NCI-H526 (cell line): ENCODE measurements around the gene KAZN.

Experiments used
- DNase-seq, 2 experiments: peaks; one replicate each; lab custom pipeline; 2025; lab: John Stamatoyannopoulos, UW

KAZN gene

GRCh38 chr1:14980621-14981218 lies 382.2 kb downstream of the KAZN start:
- DNase-seq = no peak

- DNase-seq = no peak
Observed at GRCh38 chr1:14982029-14982428, 383.5 kb downstream of the KAZN start.

GRCh38 chr1:14983277-14983676 lies 384.8 kb downstream of the KAZN start:
- no peak for DNase-seq

- DNase-seq = no peak
Observed at GRCh38 chr1:14986168-14986567, 387.7 kb downstream of the KAZN start.

GRCh38 chr1:14987829-14988603 lies 389.5 kb downstream of the KAZN start:
- no peak for DNase-seq

GRCh38 chr1:14988636-14989035 lies 390.2 kb downstream of the KAZN start:
- no peak for DNase-seq

- no peak for DNase-seq
Observed at GRCh38 chr1:14989931-14990728, 391.6 kb downstream of the KAZN start.

- DNase-seq = no peak
Observed at GRCh38 chr1:14993414-14993813, 394.9 kb downstream of the KAZN start.

GRCh38 chr1:14994148-14994547 lies 395.7 kb downstream of the KAZN start:
- DNase-seq = no peak

GRCh38 chr1:14994841-14995437 lies 396.5 kb downstream of the KAZN start:
- DNase-seq = no peak

GRCh38 chr1:14996133-14997050 lies 397.9 kb downstream of the KAZN start:
- no peak for DNase-seq

- no peak for DNase-seq
Observed at GRCh38 chr1:14997646-14998276, 399.3 kb downstream of the KAZN start.

GRCh38 chr1:14999441-14999840 lies 401.0 kb downstream of the KAZN start:
- DNase-seq = no peak

GRCh38 chr1:15000030-15000429 lies 401.5 kb downstream of the KAZN start:
- DNase-seq = no peak

GRCh38 chr1:15000671-15001070 lies 402.2 kb downstream of the KAZN start:
- no peak for DNase-seq

GRCh38 chr1:15001317-15001915 lies 402.9 kb downstream of the KAZN start:
- DNase-seq = no peak

- no peak for DNase-seq
Observed at GRCh38 chr1:15002325-15002724, 403.8 kb downstream of the KAZN start.

- DNase-seq = no peak
Observed at GRCh38 chr1:15004396-15004795, 405.9 kb downstream of the KAZN start.

- DNase-seq = no peak
Observed at GRCh38 chr1:15005116-15005515, 406.6 kb downstream of the KAZN start.

GRCh38 chr1:15007368-15007767 lies 408.9 kb downstream of the KAZN start:
- DNase-seq = no peak

- no peak for DNase-seq
Observed at GRCh38 chr1:15007842-15008241, 409.4 kb downstream of the KAZN start.
